Loucy (cell line): Measurements from ENCODE around the gene WDR26.

Source experiments
- EZH2phosphoT487 ChIP-seq: fragments of 200-600 bp; IDR thresholded peaks from 2 replicates; pipeline ENCODE4 v1.6.1; 2018; ENCODE audit warnings: antibody characterized with exemption, mild to moderate bottlenecking, moderate library complexity, borderline replicate concordance
- TF ChIP-seq, protein P1 (sequence below): fragments of 200-600 bp; sonication (generic); conservative IDR thresholded peaks from 2 replicates; pipeline ENCODE4 v1.5.1; 2014; ENCODE audit warnings: mild to moderate bottlenecking, antibody characterized with exemption, low read length

DNA sequence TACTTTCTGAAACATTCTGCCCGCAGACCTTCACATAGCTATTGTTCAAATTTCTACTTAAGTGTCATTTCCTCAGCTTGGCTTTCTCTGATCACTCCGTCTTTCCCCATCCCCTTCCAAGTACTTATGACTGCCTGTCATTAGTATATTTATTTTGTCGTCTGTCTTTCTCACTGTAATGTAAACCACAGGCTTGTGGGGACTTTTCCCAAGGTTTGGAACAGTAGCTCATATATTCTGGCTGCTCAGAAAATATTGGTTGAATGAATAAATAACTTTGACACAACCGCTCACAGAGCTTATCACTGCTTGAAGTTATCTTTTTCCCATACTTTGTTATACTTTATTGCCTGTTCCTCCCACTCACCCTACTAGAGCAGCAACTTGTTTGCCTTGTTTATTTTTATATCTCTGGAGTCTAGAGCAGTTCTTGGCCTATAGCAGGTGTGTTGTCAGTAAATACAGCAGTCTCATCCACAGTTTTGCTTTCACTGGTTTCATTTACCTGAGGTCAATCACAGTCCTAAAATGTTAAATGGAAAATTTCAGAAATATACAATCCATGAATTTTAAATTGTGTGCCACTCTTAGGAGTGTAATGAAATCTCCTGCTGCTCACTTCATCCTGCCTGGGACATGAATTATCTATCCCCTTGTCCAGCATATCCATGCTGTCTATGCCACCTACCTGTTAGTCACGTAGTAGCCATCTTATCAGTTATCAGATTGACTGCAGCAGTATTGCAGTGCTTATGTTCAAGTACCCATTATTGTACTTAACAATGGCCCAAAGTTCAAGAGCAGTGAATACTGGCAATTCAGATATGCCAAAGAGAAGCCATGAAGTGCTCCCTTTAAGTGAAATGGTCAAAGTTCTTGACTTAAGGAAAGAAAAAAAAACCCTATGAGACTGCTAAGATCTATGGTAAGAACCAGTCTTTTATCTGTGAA, 80.3 kb downstream of the WDR26 start:
- TF ChIP-seq, protein P1, sequence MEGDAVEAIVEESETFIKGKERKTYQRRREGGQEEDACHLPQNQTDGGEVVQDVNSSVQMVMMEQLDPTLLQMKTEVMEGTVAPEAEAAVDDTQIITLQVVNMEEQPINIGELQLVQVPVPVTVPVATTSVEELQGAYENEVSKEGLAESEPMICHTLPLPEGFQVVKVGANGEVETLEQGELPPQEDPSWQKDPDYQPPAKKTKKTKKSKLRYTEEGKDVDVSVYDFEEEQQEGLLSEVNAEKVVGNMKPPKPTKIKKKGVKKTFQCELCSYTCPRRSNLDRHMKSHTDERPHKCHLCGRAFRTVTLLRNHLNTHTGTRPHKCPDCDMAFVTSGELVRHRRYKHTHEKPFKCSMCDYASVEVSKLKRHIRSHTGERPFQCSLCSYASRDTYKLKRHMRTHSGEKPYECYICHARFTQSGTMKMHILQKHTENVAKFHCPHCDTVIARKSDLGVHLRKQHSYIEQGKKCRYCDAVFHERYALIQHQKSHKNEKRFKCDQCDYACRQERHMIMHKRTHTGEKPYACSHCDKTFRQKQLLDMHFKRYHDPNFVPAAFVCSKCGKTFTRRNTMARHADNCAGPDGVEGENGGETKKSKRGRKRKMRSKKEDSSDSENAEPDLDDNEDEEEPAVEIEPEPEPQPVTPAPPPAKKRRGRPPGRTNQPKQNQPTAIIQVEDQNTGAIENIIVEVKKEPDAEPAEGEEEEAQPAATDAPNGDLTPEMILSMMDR, result no peak
- TF ChIP-seq EZH2phosphoT487, result no peak
